Measurements from ENCODE around the gene PDZD11. TPM values are rescaled to one million over a fixed set of nuclear protein-coding genes. Genes with fewer than 3 reads are reported as not detected.
"Not testable (repeated sequence)": the region's sequence is repeated elsewhere in the genome, so short reads cannot be mapped to it uniquely, and the experiment has no call there.

The PDZD11 gene
- total RNA-seq, 6 experiments from 2014 or later = 12.5 to 20.9 (median 16.1) TPM

- no peaks in the 10 kb centered on the region for H3K9me3 ChIP-seq
- no peak overlapping the region for H3K27ac ChIP-seq
- no peaks in the 10 kb centered on the region for H3K4me1 ChIP-seq
- 47% methylated on average over 1 of the region's 1 CpG for WGBS (ENCODE audit: insufficient coverage, low coverage, low lambda C conversion rate, missing lambda C conversion rate)
- no peak overlapping the region for H3K4me3 ChIP-seq
- no peaks in the 10 kb centered on the region for H3K36me3 ChIP-seq
- TF ChIP-seq CTCF (IDR thresholded peaks at IDR 0.05) = no peak
- no peak for TF ChIP-seq POLR2A (IDR thresholded peaks at IDR 0.05)
- ATAC-seq (no peak), DNase-seq (no peak)
- no peaks in the 10 kb centered on the region for H3K27me3 ChIP-seq
- intact Hi-C loops (cut with DNase I) = no loop called here
These were observed 41.4 kb upstream of the PDZD11 start for GRCh38 chrX:70331161-70331560.

GRCh38 chrX:70324326-70324725, 34.6 kb upstream of the PDZD11 start:
- Histone ChIP-seq H3K27me3 (no peaks in the 10 kb centered on the region), H3K4me3 (no peak overlapping the region), H3K4me1 (no peaks in the 10 kb centered on the region), H3K27ac (no peak overlapping the region), H3K9me3 (no peaks in the 10 kb centered on the region), H3K36me3 (no peaks in the 10 kb centered on the region)
- DNase-seq (no peak), ATAC-seq (no peak)
- intact Hi-C loops (cut with DNase I) = no loop called here
- TF ChIP-seq CTCF (IDR thresholded peaks at IDR 0.05) (no peak), POLR2A (IDR thresholded peaks at IDR 0.05) (no peak)
- WGBS (ENCODE audit: insufficient coverage, low coverage, low lambda C conversion rate, missing lambda C conversion rate) = 72% methylated on average over 2 of the region's 2 CpGs

GRCh38 chrX:70323628-70324027, 33.9 kb upstream of the PDZD11 start:
- DNase-seq; intact Hi-C loops (cut with DNase I); H3K4me1 ChIP-seq; H3K9me3 ChIP-seq; H3K27ac ChIP-seq; H3K36me3 ChIP-seq; ATAC-seq; H3K27me3 ChIP-seq; H3K4me3 ChIP-seq: not testable (repeated sequence)
- WGBS (ENCODE audit: insufficient coverage, low coverage, low lambda C conversion rate, missing lambda C conversion rate) = 62% methylated on average over 5 of the region's 6 CpGs

- no peak for ATAC-seq
- TF ChIP-seq POLR2A (IDR thresholded peaks at IDR 0.05) (no peak), CTCF (IDR thresholded peaks at IDR 0.05) (no peak)
These were observed 33.1 kb upstream of the PDZD11 start for GRCh38 chrX:70322784-70323183.

GRCh38 chrX:70313503-70313902, 23.8 kb upstream of the PDZD11 start:
- TF ChIP-seq CTCF (IDR thresholded peaks at IDR 0.05) (no peak), POLR2A (IDR thresholded peaks at IDR 0.05) (no peak)
- WGBS (ENCODE audit: insufficient coverage, low coverage, low lambda C conversion rate, missing lambda C conversion rate) = 100% methylated on average over 1 of the region's 1 CpG
- no peaks in the 10 kb centered on the region for H3K4me1 ChIP-seq
- no peak for ATAC-seq
- DNase-seq = no peak
- H3K9me3 ChIP-seq = no peaks in the 10 kb centered on the region
- no peaks in the 10 kb centered on the region for H3K36me3 ChIP-seq
- intact Hi-C loops (cut with DNase I) = no loop called here
- H3K27ac ChIP-seq = no peak overlapping the region
- no peaks in the 10 kb centered on the region for H3K27me3 ChIP-seq
- H3K4me3 ChIP-seq = no peak overlapping the region

More at GRCh38 chrX:70322784-70323183, 33.1 kb upstream of the PDZD11 start:
- H3K36me3 ChIP-seq = no peaks in the 10 kb centered on the region
- no peaks in the 10 kb centered on the region for H3K9me3 ChIP-seq
- no peaks in the 10 kb centered on the region for H3K4me1 ChIP-seq
- H3K27me3 ChIP-seq = no peaks in the 10 kb centered on the region
- no peak for DNase-seq
- no peak overlapping the region for H3K4me3 ChIP-seq
- WGBS (ENCODE audit: insufficient coverage, low coverage, low lambda C conversion rate, missing lambda C conversion rate) = 67% methylated on average over 4 of the region's 4 CpGs
- intact Hi-C loops (cut with DNase I) = no loop called here
- no peak overlapping the region for H3K27ac ChIP-seq
